ENCODE results near the gene ORC3. TPM values are rescaled to one million over a fixed set of nuclear protein-coding genes. Genes with fewer than 3 reads are reported as not detected.
"Not testable (repeated sequence)": the region's sequence is repeated elsewhere in the genome, so short reads cannot be mapped to it uniquely, and the experiment has no call there.

The ORC3 gene
- polyA plus RNA-seq, 5 donors: 28.1 to 51.4 (median 43.1) TPM

DNA sequence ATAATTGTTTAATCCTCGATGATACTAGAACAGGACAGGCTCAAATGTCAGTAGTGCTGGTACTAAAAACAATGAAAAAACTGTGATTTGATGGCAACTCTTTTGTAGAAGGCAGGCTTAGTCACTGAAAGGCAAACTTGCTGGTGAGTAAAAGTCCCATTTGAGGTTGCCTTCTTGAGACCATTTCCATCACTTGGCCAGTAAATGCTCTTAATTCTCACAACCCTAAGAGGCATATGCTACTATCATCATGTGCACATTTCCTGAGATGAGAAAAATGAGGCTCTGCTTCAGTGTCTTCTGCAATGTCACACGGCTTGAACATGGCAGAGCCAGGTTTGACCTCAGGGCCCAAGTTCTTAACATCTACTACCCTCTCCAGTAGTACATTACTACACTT lies 102.2 kb downstream of the ORC3 start:
- no peak for DNase-seq

GRCh38 chr6:87696817-87697216 lies 106.9 kb downstream of the ORC3 start:
- not testable (repeated sequence) for DNase-seq

DNA sequence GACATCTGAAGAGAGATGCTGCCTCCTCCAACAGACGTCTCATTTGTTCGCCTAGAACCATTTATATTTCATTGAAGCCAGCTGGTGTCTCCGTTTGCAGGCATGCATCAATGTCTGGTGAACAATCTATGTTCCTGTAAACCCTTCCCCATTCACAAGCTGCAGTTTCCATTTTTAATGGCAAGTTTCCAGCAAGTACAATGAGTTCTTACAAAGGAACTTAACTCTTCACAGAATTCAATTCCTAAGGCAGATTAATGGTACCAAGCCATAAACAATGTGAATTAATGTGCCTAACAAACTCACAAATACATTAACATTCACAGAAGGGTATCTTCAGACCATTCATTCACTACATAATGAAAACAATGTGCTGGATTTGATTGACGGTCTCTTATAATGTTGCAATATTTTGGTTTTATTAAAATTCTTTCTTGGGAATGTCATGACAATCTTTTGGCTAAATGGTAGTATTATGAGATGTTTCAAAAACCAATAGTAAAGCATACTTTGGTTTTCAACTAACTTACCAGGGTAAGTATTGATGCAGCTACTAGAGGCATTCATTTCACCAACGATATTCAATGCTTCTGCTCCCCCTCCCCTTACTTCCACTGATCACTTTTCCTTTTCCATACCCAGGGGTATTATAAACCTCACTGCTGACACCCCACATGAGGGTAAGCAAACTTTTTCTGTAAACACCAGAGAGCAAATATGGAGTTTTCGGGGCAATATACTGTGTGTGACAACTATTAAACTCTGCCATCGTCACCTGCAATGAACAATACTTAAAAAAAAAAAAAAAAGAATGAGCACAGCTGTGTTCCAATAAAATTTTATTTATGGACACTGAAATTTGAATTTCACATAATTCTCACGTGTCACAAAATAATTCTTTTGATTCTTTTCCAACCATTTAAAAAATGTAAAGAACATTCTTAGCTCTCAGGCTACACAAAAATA lies 107.9 kb downstream of the ORC3 start:
- DNase-seq: no peak

DNA sequence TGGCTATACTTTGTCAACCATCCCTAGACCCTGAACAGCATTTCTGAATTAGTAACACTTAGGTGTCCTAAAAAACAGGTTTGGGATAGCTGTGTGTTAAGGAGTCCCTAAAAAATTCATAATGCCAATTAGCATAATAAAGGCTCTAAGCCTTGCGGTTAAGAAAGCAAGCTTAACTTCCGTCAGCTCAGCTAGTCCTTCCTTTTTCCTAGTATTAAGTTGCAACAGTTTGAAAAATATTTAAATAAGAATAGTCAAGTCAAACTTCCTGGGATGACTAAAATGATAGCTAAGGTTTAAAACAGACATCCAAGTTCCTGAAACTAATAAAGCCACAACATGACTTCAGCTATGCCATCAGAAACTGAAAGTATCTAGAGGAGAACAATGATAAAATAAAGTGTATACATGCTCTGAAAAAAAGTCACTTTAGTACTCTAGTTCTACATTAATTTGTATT lies 108.6 kb downstream of the ORC3 start:
- no peak for DNase-seq

- no peak for DNase-seq
These were observed 109.6 kb downstream of the ORC3 start for GRCh38 chr6:87699576-87699975.

GRCh38 chr6:87700397-87701343 lies 110.7 kb downstream of the ORC3 start:
- peak; percentile 74 to 78 for DNase-seq

DNA sequence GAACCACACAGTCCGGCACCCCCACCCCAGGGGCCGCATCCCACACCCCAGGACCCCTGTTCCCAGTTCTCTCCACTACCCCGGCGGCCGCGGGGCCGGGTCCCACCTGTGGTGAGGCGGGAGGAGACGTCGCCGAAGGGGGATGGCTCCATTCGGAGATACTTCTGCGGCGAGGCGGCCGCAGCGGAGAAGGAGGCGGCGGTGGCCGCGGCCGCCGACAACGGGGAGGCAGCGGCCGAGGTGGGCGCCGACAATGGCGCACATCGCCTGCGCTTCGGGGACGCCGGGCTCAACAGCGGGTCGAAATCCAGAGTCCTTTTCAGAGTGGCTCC lies 111.4 kb downstream of the ORC3 start:
- peak in 1 of 2 donors; percentile 49 for DNase-seq

GRCh38 chr6:87701676-87702588 lies 112.0 kb downstream of the ORC3 start, which contains the start of gene AKIRIN2:
TSS of gene AKIRIN2 (minus strand) at chr6:87702233. CDS start at chr6:87701684, 549 bp downstream.
- DNase-seq: peak; percentile 97 to 98

DNA sequence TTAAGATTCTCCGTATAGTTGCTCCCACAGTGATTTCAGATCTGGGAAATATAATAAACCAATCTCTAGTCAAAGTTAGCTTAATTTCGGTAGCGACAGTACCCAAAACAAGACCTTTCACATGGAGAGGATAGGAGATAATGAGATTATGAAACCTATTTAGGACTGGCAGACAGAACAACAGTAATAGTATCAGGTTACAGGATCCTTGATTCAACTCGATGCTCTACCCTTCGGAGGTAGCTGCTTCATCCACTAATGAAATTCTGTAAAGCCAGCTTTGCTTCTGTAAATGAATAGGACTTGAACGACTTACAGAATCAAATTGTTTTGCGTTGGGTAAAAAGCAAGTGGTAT lies 112.6 kb downstream of the ORC3 start:
- no peak for DNase-seq

- DNase-seq: not testable (repeated sequence)
These were observed 113.1 kb downstream of the ORC3 start for GRCh38 chr6:87703039-87703438.

DNA sequence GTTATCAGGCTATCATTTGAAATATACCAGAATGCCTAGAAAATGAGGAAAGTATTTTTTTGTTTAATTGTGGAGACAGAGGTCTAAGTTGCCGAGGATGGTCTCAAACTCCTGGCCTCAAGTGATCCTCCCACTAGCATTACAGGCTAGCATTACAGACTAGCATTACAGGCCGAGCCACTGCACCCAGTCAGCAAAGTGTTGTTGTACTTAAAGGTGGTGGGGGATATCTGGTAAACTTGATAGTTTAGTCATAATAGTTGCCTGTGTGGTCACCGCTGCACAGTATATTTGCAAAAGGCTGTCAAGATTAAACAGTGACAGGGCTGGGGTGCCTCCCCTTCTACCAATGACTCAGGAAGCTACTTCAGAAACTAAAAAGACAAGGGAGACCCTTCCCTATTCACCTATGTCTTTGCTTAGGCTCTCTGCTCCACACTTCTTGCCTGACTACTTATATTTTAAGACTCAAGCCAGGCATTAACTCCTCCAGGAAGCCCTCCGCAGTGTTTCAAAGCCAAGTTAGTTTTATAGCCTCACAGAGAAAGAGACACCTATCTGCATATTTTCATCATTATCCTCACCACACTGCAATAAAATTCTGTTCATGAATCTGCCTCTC lies 115.2 kb downstream of the ORC3 start:
- DNase-seq: no peak

- DNase-seq: no peak
These were observed 116.4 kb downstream of the ORC3 start for GRCh38 chr6:87706187-87706966.

GRCh38 chr6:87708581-87709427 lies 118.9 kb downstream of the ORC3 start:
- DNase-seq: not testable (repeated sequence)

DNA sequence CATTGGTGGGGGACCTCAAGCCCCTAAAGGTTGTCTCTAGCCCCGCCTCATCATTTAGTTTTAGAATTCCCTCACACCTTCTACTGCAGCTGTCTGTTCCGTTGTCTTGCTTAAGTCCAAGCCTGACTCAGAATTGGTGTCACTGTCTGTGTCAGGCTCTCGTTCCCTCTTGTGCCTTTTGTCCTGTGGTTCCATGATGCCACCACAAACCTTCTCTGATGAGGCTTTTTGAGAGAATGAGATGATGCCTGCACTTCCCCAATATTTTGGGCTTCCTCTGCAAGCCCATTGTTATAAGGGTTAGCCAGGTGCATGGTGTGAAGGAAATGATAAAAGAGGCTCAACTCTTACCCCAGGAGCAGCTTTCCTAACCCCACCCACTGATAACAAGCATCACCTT lies 120.2 kb downstream of the ORC3 start:
- no peak for DNase-seq

DNA sequence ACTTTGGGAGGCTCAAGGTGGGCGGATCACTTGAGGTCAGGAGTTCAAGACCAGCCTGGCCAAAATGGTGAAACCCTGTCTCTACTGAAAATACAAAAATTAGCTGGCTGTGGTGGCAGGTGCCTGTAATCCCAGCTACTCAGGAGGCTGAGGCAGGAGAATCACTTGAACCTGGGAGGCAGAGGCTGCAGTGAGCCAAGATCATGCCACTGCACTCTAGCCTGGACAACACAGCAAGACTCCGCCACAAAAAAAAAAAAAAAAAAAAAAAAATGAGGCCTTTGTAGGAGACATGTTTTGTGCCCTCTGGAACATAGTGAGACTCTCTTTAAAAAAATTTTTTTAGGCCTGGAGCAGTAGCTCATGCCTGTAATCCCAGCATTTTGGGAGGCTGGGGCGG lies 122.8 kb downstream of the ORC3 start:
- not testable (repeated sequence) for DNase-seq

GRCh38 chr6:87714093-87714842 lies 124.3 kb downstream of the ORC3 start:
- no peak for DNase-seq

All from right lung (tissue), 5 donors.